SW480 (cell line): ENCODE measurements around the gene GPR171.

Experiments used
- DNase-seq: peaks from one replicate; pipeline ENCODE4 v3.0.0-alpha.2; 2016; ENCODE audit warnings: low spot score

The GPR171 gene

DNA sequence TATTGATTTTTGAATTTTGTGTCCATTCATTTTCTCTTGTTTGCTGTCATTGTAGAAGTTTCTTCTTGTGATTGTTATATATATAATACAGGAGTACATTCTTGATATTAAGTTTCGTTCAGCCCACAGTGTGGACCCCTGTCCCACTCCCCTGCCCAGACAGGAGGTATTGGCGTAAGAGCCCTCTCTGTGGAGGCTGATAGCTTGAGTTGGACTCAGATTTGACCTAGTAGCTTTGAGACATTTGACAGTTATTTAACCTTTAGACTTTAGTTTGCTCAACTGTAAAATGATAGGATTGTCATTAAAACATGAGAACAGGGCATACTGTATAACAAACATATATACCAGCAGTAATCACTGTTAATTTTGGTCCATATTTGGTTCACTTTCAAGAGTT is 27.1 kb downstream of the GPR171 start:
- no peak for DNase-seq

GRCh38 chr3:151174351-151174750 is 28.7 kb downstream of the GPR171 start:
- no peak for DNase-seq

DNA sequence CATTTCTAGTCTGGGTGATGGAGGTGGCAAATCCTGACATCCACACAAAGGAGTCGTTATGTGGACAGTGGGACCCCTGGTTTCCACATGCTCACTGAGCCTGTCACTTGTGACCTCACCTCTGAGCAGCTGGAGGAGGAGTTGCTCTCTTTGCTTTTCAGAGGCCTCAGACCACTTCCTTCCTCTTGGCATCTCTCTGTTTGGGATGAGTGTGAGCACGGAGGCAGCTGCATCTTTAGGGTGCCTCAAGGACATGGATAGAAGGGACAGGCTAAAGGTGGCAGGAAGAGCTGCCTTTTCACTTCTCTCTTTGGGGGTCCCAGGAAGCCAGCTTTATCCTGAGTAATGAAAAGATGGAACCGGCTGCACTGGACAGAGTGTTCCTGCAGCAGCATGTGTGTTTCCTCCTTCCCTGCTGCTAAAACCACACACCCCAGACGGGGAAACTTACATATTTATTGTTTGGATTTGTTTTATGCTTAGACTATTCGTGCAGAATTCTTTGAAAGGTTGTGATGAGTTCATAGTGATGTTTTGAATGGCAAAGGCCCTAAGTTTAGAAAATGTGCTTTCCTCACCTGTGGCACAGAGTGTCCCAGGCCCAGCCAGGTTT is 31.8 kb downstream of the GPR171 start:
- no peak for DNase-seq

GRCh38 chr3:151169948-151170679 is 32.9 kb downstream of the GPR171 start:
- DNase-seq, result peak; percentile 42

DNA sequence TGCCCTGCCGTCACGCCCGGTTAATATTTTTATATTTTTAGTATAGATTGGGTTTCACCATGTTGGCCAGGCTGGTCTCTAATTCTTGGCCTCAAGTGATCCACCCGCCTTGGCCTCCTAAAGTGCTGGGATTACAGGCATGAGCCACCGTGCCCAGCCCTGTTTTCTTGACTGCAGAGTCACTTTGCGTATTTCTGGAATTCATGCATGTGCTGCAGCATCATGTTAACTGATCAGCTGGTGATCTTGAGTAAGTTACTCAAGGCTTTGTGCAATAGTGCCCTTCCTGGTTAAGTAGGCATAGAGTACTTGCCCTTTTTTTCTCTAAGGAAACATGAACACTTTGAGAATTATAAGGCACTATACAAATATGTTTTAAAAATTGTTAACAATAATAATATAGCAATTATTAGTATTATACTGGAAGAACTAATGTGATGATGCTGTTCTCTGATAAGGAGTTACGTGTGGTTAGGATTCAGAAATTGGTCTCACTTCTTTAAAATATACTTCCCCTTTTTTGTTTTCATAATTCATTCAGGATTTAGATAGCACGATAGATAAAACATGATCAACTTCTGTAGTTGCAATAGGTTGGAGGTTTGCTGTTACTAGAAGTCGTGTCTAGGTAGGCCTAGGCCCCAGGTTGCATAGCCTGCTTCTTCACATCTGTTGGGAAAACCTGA is 33.6 kb downstream of the GPR171 start:
- DNase-seq, result no peak

- peak; percentile 55 for DNase-seq
These were observed 34.5 kb downstream of the GPR171 start for GRCh38 chr3:151168269-151169094.

DNA sequence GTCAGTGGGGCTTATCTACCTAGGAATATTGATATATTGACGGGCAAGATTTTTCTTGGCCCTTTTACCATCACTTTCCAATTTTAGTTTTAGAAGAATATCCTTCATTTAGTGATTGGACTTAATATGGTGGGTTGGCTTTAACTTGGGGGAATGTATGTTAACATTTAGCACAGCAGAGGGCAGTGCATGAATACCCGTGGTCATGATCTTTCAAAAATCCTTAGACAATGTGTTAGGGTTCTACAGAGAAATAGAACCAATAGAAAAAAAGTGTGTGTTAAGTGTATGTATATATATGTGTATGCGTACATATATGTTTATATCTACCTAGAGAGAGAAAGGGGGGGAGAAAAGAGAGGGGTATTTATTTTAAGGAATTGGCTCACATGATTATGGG is 36.9 kb downstream of the GPR171 start:
- DNase-seq, result no peak

- DNase-seq, result no peak
These were observed 37.8 kb downstream of the GPR171 start for GRCh38 chr3:151165226-151165625.

- no peak for DNase-seq
These were observed 43.2 kb downstream of the GPR171 start for GRCh38 chr3:151159806-151160205.

DNA sequence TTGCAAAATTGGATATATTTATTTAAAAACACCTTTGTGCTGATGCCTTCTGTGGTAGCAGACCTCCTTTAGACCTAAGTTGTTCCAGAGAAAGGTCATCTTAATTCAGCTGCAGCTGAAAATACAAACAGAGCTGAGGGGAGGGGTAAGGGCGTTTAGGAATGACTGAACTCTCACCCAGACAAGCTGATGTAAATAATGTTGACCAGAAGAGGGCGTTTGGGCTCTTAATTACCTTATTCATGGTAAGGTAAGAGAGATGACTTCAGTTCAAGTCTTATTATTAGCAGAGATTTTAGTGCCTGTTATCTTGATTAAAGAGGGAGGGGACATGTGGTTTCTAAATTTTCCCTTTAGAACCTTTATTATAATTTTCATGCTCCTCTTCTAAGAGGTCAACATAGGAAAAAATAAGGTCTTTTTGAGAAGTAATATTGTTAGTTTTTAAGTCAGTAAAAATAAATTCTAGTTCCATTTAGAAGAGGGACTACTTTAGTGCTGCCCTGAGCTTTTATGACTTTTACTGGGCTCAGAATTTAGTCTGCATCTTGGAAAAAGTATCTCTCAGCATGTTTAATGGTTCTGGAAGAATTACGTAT is 46.3 kb downstream of the GPR171 start:
- DNase-seq, result peak; percentile 72

- DNase-seq, result no peak
These were observed 47.4 kb downstream of the GPR171 start for GRCh38 chr3:151155409-151156128.

DNA sequence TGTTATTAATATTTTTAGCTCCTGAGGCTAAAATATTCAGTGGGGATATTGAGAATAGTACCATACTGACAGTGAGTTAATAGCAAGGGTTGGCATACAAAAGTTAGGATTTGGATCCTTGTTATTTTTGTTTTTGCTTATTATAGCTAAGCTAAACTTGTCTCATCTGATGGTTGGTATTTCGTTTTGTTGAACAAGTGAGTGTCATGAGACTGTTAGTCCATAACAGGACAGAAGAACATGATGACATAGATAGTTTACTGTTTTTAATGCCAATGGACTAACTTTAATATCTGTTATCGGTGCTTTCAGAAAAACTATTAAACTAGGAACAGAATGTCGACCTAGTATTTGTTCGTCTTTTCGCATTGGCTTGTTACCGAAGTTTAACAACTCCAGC is 48.5 kb downstream of the GPR171 start:
- DNase-seq, result no peak

- no peak for DNase-seq
These were observed 50.4 kb downstream of the GPR171 start for GRCh38 chr3:151152455-151153079.
